HG03135 (cell line): ENCODE measurements around the gene HOXB8.

Experiments used
- ATAC-seq: cut with Tn5 transposase; IDR thresholded peaks from one replicate; pipeline ENCODE4 v1.9.1; 2021; ENCODE audit warnings: mild to moderate bottlenecking, moderate library complexity; ENCODE audit not compliant: unreplicated experiment

Gene HOXB8

DNA sequence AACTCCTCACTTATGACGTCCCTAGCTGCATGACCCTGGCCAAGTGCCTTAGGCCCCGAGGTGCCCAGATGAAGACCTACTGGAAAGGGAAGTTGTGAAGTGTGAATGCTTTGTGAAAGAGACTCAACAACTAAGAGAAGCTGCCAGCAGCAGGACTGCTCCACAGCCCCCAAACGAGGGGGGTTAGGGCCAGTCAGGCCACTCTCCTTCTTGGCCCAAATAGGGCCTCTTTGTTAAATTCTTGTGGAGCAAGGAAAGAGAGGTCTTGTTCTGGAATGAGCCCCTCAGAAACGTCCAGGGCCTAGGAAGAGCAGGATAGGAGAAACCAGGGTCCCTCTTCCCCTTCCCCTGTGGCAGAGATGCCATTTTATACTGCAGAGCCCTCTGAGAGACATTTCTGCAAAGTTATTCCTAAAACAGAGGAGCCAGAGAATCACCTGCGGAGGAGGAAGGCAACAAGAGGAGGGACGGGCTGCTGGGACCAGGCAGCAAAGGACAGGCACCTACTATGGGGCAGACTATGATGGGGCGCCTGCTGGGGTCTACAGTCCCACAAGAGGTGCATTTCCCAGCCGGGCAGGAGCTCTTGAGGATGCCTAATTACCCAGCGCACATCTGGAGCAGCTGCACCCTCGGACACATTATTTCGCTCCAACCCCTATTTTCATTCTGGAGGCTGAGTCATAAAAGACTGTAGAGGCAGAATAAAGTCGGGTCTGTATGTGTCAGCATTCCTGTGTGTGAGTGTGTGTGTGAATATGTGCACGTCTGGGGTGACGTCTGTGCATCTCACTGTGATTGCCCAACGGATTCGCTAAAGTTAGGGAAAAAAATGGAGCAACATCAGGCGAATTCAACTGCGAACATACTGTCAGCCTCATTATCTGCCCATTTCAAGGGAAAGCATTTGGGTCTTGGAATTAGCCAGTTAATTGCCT lies 22.5 kb upstream of the HOXB8 start:
- no peak for ATAC-seq

DNA sequence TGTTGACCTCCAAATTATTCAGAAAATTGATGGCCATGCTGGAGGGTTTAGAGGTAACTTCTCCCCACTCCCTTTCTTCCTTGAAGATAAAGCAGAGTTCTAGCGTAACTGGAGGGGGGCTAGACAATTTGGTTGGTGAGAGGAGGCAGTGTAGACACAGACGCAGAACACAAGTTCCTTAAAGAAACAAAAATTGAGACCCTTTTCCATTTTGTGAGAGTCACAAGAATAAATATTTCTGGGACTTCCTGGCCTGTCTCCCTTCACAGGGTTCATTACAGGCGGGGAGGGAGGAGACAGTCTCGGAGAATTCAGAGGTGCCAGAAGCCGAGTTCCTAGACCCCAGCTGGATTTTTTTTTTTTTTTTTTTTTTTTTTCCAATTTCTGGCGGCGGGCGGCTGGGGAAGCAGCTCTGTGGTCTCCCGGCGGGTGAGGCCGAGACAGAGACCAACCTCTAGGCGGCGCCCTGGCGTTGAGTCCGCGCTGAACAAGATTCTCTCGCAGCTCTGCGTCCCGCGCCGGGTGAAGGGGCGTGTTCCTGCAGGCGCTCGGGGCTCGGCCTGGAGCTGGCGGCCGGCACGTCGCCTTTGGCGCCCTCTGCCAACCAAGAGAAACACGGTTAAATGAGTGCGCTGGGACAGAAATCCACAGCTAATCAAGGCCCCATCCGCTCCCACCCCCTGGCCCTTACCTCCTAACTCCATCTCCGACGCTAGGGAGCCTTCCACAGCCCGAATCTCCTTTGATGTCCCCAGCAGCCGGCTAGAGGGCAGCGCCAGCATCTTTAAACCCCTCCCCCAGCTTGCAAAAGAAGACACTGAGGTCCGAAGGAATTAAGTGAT lies 21.3 kb upstream of the HOXB8 start:
- no peak for ATAC-seq

DNA sequence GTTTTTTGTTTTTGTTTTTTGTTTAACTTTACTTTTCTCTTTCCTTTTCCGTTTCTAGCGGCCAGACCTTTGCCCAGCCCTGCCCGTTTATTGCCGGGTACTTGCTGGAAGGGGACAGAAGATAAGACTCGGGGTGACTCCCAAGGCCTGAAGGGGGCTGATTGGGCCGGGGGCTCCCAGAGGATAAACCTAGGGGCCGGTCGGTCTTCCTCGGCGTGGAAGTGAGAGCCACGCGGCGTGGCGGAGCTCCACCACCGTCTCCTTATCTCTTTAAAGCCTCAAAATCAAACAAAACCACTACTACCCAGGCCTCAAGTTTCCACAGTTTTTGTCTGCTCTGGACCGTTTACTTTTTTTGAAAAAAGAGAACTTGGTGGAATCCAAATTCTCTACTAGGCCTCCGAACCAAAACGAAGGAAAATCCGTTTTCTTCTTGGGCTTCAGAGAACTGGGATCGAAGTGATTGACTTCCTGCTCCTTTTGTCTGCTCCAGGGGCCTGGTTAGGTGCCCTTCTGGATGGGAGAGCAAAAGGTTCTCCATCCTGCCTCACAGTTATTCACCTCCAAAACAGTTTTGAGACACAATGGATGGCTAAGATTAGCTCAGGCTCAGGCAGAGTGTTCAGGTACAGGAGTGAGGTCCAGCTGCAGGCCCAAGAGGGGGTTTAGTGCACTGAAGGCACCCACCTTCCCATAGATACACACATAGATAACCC lies 19.6 kb upstream of the HOXB8 start:
- no peak for ATAC-seq

DNA sequence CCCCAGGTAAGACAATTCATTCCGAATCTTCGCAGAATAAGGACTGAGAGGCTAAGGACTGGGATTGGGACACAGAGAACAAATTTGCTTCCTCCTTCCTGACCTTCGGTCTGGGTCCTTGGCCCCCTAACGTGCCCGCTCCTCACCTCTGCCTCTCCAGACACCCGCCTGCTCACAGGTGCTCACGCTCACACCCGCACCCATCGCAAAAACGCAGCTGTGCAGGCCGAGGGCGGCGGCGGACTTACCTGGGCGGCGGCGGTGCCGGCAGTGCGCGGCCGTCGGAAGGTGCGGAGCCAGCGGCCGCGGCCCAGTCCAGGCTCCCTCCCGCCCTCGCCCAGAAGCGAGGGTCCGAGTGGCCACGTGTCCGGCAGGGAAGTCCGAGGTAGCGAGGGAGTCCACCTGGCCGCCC lies 18.2 kb upstream of the HOXB8 start:
- ATAC-seq = no peak

GRCh38 chr17:48632579-48633265 lies 17.6 kb upstream of the HOXB8 start:
- no peak for ATAC-seq

DNA sequence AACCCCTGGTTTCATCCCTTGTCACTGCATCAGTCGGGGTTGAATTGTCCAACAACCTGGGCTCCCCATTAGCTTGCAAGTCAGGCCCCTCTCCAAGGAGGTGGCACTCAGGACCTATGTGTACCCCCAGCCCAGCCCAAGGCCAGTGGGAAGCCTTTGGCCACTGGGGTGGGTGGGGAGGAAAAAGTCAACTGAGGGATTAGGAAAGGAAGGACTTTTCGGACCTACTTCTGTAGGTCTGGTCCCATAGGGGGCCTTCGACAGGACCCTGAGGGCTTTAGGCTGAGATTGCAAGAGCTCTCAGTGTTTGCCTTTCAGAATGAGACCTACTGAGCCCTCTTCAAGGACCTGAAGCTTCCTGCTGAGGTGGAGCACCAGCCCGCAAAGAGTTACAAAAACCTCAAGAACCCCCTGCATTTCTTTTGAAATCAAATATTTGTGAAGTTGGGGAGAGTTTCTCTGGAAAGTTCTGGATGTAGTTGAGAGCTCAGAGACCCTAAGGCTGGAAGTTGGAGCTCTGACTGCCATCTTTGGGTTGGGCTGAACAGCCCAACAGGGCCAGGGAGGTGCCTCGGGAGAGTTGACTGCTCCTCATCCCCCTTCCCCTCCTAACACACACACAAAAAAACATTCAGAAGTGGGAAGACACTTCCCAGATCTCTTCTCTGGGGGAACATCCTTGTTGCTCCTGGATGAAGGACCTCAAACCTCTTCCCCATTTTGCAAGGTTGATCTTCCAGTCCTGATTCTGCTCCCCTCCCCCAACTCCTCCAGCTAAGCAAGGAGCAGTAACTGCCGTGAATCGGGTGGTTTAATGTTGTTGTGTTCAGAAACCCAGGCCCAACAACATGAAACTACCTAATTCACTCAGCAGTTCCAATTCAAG lies 16.8 kb upstream of the HOXB8 start:
- no peak for ATAC-seq

DNA sequence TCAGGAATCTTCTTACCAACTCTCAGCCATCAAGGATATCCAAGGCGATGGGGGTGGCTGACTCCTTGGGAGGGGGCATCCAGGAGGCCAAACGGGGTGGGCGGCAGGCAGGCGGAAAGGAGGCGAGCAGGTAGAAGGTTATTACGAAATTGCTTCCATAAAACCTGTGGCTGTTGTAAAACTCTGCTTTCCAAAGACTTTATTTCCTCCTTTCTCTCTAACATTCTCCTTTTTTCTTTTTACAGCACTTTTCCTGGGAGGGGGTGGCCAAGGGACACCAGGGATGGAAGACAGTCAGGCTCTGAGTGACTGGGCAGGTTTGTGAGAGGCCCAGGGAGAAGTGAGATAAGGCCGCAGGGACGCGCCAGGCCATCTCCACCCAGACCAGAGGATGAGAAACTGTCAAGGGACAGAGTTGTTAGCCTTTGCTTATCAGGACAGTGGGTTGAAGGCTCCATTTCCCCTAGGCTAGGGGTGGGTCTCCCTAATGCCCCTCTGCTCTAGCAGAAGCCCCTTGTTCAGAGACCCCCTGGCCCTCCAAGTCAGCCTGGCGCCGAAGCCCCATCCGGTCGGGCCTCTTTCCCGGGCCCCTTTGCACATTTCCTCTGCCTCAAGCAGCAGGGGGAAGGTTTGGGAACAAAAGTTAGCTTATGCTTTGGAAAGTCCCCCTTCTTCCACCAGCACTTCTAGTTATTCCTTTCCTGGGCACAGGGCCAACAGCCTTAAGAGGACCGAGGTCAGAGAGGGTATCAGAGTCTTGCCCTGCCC lies 16.0 kb upstream of the HOXB8 start:
- no peak for ATAC-seq

GRCh38 chr17:48630009-48630924 lies 15.2 kb upstream of the HOXB8 start:
- no peak for ATAC-seq

DNA sequence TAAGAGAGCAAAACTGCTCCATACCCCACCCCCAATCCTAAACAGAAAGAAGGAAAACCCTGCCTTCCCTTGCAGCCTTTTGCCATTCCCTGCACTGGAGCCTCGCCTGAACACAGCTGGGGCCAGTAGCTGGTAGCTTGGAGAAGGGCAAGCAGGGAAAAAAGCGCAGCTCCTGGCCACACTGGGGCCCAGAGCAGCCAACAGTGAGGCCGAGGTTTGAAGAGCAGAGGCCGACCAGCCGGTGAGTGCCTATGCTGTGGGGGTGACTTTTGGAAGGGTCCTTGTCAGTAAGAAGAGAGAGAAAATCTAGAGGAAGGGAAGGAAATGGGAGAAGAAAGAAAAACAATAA lies 14.3 kb upstream of the HOXB8 start:
- ATAC-seq = no peak

DNA sequence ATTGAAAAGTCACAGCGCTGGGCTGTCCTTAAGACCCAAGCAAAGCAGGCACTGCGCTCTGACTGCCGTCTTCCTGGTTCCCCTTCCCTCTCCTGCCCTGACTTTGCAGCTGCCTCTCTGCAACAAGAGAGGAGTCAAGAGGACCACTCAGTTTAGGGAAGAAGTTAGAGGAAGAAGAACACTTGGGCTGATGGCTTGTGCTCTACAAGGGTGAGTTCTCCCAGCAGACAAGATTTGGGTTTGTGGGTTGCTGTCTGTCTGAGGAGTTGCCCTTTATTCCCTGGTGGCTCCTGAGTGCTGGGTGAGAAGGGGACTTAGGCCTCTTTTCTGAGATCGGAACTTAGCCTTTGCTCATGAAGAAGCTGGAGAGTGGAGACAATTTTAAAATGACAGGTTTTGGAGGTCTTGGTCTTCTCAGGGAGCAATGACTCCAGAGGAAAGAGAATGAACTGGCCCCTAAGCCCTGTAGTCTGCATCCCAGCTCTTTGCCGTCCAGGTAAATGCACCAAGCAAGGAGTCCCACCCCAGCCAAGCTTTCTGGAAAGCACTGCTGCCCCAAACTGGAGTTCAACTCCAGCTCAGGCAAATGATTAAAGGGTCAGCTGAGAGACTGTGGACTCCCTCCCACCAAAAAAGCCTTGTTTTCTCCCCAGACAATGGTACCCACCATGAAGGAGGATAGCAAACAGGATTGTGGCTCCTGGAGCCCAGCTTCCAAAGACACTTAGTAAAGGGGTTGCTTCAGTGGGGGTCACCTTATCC lies 13.7 kb upstream of the HOXB8 start:
- no peak for ATAC-seq

DNA sequence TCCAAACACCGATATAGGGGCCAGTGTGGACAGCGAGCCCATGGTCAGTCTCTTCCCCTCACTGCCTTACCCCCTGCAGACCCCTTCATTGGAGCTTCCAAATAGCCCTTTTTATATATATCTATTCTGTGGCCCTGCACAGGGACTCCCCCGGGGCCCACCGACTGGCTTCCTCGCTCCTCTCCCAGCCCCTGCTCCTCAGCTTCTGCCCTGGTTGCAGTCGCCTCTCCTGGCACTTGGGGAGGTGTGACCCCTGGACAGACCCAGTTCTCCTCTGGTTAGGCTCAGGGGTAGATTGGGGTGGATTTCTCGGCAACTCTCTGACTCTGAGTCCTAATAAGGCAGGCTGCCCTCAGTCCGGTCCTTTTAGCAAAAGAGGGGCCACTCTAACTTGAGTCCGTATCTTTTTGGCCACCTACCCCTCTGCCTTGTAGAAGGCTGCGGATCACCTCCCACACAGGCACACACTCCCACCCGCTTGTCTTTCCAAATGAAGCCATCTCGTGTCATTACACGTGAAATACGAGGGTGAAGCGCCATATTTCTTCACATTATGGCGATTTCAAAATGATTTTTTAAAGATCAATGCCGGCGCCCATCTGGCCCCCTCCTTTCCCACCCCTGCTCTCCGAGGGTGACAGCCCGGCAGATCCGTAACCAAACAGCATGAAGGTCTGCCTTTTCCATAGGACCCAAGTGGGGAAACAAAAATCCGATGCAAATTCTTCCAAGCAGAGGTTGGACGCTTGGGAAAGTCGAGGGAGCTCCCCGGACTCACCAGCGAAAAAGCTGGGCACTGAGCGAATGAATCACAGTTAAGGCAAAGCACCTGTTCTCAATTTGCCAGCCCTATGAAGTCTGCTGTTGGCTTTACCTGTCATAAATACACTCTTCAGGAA lies 12.8 kb upstream of the HOXB8 start:
- no peak for ATAC-seq

- ATAC-seq = no peak
Measured at GRCh38 chr17:48627118-48627597, 12.1 kb upstream of the HOXB8 start.

- ATAC-seq = no peak
Measured at GRCh38 chr17:48626245-48627117, 11.4 kb upstream of the HOXB8 start, which contains the start of gene HOXB9. TSS of gene HOXB9 (minus strand) at chr17:48626358. CDS start at chr17:48626269, 89 bp downstream.

GRCh38 chr17:48625495-48626244 lies 10.6 kb upstream of the HOXB8 start:
- no peak for ATAC-seq
